Kidney epithelial cell (primary cell): ENCODE data around the gene SORCS2. TPM values are rescaled to one million over a fixed set of nuclear protein-coding genes. Genes with fewer than 3 reads are reported as not detected.

Source experiments
- DNase-seq: peaks from one replicate; pipeline ENCODE4 v3.0.0-alpha.2; 2010; ENCODE audit warnings: low read depth
- H3K27me3 ChIP-seq: 2 replicates; pipeline ENCODE4 v1.6.0; 2011; ENCODE audit warnings: low read length; ENCODE audit not compliant: control insufficient read depth, insufficient read depth
- H3K36me3 ChIP-seq: 2 replicates; pipeline ENCODE4 v1.5.1; 2011; ENCODE audit warnings: low read length; ENCODE audit not compliant: control insufficient read depth, insufficient read depth
- H3K4me3 ChIP-seq: 2 replicates; pipeline ENCODE4 v1.5.1; 2011; ENCODE audit warnings: low read depth, mild to moderate bottlenecking, control low read depth, low read length
- total RNA-seq: library from RNA; depleted of rRNA; stranded (reverse); fragments of >200 nt; gene quantifications from 2 replicates; pipeline ENCODE4 v1.2.3, GENCODE V29; 2015
- TF ChIP-seq, protein P1 (sequence below): IDR thresholded peaks from 2 replicates; pipeline ENCODE4 v1.5.1; 2011; ENCODE audit warnings: mild to moderate bottlenecking, moderate library complexity, low read length, control low read depth, inconsistent platforms; ENCODE audit not compliant: insufficient read depth, poor library complexity, severe bottlenecking

SORCS2 gene
- total RNA-seq, 1 donor from 2014 or later = 1.4 TPM

DNA sequence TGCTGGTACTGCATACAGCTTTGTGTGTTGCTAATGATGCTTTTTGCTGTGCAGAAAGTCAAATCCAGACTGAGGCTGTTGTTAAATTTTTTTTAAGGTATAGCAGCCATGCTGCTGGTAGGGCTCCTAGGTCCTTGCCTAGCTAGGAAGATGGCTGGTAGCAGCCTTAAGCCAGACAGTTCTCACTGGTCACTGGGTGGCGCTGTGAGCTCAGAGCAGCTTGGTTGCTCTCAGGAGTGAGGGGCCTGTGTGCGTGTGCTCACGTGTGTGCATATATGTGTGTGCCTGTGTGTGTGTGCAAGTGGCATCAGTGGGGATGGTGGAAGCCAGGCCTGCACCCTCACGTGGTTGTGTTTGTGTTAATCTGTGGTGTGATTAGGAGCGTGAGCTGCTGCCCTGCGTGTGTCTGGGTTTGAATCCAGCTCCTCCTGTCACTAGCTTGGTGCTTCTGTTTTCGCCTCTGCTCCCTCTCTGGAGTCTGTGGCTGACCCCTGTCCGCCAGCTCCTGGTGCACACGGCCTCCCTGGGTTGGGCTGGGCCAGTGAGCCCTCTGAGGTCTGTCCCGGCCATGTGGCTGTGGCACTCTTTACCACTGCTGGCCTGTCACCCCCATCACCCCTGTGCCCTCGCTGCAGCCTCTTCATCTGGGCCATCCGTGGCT, 46.1 kb downstream of the SORCS2 start:
- TF ChIP-seq, protein P1, sequence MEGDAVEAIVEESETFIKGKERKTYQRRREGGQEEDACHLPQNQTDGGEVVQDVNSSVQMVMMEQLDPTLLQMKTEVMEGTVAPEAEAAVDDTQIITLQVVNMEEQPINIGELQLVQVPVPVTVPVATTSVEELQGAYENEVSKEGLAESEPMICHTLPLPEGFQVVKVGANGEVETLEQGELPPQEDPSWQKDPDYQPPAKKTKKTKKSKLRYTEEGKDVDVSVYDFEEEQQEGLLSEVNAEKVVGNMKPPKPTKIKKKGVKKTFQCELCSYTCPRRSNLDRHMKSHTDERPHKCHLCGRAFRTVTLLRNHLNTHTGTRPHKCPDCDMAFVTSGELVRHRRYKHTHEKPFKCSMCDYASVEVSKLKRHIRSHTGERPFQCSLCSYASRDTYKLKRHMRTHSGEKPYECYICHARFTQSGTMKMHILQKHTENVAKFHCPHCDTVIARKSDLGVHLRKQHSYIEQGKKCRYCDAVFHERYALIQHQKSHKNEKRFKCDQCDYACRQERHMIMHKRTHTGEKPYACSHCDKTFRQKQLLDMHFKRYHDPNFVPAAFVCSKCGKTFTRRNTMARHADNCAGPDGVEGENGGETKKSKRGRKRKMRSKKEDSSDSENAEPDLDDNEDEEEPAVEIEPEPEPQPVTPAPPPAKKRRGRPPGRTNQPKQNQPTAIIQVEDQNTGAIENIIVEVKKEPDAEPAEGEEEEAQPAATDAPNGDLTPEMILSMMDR = no peak
- DNase-seq = no peak
- H3K27me3 ChIP-seq = peaks cover 4% of the 10 kb centered on the region
- no peak overlapping the region for H3K4me3 ChIP-seq
- H3K36me3 ChIP-seq = no peaks in the 10 kb centered on the region

DNA sequence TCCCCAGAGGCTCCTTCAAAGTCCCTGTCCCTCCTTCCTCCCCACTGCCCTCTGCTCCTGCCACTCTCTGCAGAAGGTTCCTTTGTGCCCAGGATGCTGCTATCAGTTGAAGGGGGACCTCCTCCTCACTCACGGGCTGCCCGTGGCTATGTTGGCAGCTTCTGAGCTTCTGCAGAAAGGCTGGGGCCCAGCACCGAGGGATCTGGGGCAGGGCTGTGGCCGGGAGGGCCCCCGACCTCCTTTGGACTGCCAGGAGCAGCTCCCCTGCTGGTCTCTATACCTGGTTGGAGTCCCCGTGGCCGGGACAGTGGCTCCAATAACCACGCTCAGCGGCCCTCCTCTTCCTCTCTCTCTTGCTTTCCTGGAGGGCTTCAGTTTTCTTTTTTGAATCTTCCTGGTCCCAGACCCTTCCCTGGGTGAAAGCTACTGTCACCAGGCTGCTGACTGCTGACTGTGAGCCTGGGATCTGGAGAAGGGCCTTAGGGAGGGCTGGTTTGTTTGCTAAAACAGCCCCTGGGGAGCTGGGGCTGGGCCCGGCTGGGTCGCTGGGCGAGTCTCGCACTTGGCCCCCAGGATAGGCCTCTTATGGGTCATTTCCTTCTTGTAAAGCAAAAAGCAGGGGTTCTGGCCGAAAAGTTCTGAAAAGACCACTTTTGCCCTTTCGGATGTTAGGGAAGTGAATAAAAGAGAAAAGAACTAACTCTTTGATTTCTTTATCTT, 46.9 kb downstream of the SORCS2 start:
- H3K36me3 ChIP-seq = no peaks in the 10 kb centered on the region
- DNase-seq = no peak
- H3K4me3 ChIP-seq = no peak overlapping the region
- H3K27me3 ChIP-seq = peaks cover 5% of the 10 kb centered on the region
- TF ChIP-seq, protein P1 = no peak

DNA sequence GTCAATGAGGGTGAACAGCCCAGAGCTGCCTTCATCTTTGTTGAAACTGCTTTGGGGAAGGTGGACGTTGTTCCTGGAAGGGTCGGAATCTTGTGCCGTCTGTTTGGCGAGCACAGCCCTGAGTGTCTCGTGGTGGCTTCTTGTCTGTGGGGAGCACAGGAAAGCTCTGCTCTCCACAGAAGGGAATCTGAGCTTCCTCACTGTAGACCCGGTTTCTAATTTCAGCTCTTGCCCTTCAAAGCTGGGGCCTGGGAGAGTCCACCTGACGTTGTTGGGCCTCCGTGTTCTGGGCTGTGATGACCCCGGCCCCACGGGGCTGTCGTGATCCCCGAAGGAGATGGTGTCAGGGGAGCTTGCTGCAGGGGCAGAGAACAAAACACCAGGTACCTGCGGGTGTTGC, 47.5 kb downstream of the SORCS2 start:
- no peak for DNase-seq
- Histone ChIP-seq H3K4me3 (no peak overlapping the region), H3K36me3 (no peaks in the 10 kb centered on the region), H3K27me3 (peaks cover 8% of the 10 kb centered on the region)
- TF ChIP-seq, protein P1 = no peak

DNA sequence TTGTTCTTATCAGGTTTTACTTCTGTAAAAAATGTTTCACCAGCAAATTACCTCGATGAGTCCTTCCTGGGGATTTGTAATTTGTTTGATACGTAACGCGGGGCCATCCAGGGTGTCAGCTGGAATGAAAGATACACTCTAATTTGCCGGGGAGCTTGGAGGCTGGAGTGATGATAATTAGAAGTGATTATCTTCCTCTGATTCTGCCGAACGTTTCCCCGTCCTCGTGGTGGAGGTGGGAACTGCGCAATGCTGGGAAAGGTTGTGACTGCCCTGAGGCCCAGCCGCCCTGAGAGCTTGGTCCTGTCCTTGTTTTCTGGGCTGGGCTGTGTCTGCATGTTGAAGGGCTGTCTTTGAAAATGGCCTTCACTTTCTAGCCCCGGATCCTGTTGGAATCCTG, 48.0 kb downstream of the SORCS2 start:
- Histone ChIP-seq H3K36me3 (no peaks in the 10 kb centered on the region), H3K27me3 (peaks cover 10% of the 10 kb centered on the region), H3K4me3 (no peak overlapping the region)
- no peak for DNase-seq
- TF ChIP-seq, protein P1 = no peak

DNA sequence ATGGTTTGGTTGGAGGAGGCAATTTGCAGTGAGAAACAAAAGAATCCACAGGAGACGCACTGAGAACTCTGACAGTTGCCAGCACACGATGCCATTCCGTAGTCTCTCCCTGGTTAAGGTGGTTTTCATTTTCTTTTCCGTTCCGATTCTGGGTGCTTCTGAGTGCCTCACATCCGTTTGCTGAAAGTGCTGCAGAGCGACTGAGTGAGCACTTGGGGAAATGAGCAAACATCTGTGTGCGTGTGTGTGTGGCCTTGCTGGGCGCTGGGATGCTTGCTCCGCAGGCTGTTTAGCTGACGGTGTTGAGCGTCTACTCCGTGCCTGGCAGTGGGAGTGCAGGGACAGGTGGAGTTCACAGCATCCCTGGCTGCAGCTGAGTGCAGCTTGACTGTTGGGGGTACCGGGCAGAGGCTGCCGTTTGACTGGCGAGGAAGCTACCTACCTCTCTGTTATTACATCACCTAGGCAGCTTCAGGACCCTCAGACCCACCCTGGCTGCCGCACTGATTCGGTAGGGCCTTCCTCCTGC, 49.3 kb downstream of the SORCS2 start:
- Histone ChIP-seq H3K4me3 (no peak overlapping the region), H3K36me3 (no peaks in the 10 kb centered on the region), H3K27me3 (peaks cover 10% of the 10 kb centered on the region)
- no peak for DNase-seq
- TF ChIP-seq, protein P1 = no peak

DNA sequence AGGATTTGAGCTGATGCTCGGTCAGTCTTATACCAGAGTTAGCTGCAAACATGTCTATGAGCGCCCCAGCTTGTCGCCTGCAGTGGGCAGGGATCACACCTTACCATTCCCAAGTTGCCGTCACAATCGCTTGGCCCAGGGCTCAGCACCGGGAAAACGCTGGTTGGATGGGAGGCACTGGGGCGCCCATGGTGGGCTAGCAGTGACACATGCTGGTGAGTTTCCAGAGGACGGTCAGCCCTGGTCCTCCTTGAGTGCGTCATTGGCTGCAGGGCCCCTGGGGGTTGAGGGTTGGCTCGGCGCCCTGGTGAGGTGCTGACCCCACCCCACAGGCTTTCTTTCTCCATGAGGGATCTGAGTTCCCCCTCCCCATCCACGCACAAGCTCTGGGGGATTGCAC, 50.4 kb downstream of the SORCS2 start:
- H3K27me3 ChIP-seq = peaks cover 10% of the 10 kb centered on the region
- no peak for DNase-seq
- H3K4me3 ChIP-seq = no peak overlapping the region
- TF ChIP-seq, protein P1 = no peak
- H3K36me3 ChIP-seq = no peaks in the 10 kb centered on the region
